Fibroblast of pulmonary artery (primary cell): ENCODE results near the gene SMYD3.

Source experiments
- DNase-seq: peaks from one replicate; pipeline ENCODE4 v3.0.0-alpha.2; 2010; ENCODE audit warnings: low read depth
- H3K4me3 ChIP-seq: replicated peaks from 2 replicates; pipeline ENCODE4 v1.5.1; 2011; ENCODE audit warnings: low read depth, mild to moderate bottlenecking, control low read depth, low read length, moderate library complexity
- TF ChIP-seq, protein P1 (sequence below): IDR thresholded peaks from 2 replicates; pipeline ENCODE4 v1.5.1; 2011; ENCODE audit warnings: mild to moderate bottlenecking, control low read depth, low read length, inconsistent platforms; ENCODE audit errors: missing control alignments

The SMYD3 gene

DNA sequence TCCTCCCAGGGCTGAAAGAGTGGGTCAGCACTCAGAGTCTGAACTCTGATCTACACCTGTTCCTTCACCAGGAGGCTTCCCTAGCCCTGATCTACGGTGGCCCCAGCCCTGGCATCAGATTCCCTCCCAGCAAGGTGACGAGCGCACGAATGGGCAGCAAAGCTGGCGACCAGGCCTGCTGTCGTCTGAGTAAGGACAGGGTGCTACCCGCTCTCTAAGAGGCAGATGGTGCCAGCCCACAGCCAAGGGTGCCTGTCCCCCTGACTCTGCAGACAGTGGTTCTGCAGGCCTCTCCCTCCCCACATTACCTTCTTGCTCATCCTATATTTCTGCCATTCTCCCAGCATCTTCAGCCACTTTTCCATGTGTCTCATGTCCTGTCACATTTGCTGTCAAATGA, 10.3 kb upstream of the SMYD3 start:
- H3K4me3 ChIP-seq: no peak overlapping the region
- no peak for DNase-seq
- TF ChIP-seq, protein P1, sequence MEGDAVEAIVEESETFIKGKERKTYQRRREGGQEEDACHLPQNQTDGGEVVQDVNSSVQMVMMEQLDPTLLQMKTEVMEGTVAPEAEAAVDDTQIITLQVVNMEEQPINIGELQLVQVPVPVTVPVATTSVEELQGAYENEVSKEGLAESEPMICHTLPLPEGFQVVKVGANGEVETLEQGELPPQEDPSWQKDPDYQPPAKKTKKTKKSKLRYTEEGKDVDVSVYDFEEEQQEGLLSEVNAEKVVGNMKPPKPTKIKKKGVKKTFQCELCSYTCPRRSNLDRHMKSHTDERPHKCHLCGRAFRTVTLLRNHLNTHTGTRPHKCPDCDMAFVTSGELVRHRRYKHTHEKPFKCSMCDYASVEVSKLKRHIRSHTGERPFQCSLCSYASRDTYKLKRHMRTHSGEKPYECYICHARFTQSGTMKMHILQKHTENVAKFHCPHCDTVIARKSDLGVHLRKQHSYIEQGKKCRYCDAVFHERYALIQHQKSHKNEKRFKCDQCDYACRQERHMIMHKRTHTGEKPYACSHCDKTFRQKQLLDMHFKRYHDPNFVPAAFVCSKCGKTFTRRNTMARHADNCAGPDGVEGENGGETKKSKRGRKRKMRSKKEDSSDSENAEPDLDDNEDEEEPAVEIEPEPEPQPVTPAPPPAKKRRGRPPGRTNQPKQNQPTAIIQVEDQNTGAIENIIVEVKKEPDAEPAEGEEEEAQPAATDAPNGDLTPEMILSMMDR: no peak

DNA sequence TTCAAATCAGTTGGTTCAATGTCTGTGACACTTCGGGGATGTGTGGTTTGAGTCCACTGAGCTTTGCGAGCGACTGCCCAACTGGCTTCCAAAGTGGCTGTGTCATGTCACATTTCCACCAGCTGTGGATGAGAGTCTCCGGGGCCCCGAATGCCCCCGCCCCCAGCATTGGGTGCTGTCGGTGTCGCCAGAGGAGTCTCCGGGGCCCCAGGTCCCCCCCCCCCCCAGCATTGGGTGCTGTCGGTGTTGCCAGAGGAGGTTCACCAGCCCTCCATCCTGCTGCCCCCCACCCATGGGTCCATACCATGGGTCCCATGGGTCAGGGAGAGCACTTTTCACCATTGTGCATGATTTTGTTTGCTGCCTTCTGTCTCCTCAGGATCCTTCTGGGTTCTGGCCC, 9.0 kb upstream of the SMYD3 start:
- no peak for DNase-seq
- no peak overlapping the region for H3K4me3 ChIP-seq
- TF ChIP-seq, protein P1: no peak

DNA sequence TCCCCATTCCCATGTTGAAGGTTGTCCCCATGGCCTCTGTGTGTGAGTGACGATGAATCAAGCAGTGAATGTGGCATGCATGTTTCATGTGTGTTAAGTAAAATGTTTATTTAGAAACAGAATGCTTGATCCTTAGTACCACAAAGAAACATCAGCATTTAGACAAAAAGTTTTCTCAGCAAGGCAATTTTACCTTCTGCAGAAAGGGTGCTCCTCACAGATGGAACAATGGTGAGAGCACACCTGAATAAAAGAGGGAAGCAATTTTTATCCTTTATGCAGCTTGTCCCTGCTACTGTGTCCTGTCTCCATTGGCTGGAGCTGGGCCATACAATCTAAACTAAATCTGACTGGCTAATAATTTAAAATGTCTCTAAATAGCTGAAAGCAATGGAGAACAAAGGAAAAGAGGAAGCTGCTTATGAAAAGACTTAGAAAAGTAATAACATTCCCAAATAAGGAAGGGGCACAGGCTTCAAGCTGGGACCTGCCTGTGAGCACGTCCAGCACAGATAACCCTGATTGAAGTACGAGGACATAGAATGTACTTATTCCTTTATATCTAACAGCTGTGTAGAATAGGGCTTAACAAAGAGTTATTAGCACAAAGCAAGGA, 8.4 kb upstream of the SMYD3 start:
- TF ChIP-seq, protein P1: no peak
- no peak for DNase-seq
- H3K4me3 ChIP-seq: no peak overlapping the region

DNA sequence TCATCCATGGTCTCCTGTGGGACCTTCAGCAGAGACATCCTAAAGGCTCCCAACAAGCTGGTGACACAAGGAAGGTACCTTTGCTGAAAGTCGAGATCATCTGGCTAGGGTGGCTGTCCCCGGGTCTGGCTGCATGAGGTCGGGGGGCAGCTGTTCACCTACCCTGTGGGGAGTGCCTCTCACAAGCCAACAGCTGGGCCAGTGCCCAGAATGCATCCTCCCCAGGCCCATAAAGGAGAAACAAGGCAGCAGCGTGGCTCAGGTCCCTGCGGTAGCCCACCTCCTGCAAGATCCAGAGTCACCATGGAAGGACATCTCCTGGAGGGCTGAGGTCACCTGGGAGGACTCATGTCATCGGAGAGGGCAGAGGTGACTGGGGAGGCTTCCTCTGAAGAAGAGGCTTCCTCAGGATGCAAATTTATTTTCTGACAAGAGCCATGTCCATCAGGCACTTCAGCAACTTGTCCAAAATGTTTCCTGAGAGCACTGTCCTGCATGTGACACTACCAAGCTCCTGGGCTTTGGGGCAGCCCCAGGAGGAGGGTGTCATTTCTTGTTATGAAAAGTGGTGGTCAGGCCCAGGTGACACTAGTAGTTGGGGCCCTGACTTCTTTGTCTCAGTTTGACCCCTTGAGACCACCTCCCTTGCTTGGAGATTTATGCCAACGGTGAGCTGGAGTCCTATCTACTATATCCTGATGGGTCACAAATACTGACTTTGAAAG, 6.7 kb upstream of the SMYD3 start:
- TF ChIP-seq, protein P1: no peak
- DNase-seq: no peak
- no peak overlapping the region for H3K4me3 ChIP-seq

DNA sequence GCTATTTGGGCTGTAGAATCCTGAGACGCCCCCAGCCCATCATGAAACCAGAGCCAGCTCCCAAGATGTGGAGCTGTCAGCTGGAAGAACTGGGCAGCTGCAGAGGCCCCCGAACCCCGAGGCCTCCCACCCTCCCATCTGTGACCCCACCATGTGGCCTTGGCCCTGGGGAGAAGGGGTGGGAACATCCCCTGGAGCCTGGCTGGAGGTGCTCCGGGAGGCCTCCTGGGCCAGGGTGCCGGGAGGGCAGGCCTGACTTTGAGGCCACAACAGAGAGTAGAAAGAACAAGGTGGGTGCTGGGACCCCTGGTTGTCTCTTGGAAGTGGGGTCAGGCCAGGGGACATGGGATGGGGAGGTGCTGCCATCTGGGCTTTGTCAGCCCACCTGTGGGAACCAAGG, 6.0 kb upstream of the SMYD3 start:
- no peak for DNase-seq
- no peak overlapping the region for H3K4me3 ChIP-seq
- TF ChIP-seq, protein P1: no peak

DNA sequence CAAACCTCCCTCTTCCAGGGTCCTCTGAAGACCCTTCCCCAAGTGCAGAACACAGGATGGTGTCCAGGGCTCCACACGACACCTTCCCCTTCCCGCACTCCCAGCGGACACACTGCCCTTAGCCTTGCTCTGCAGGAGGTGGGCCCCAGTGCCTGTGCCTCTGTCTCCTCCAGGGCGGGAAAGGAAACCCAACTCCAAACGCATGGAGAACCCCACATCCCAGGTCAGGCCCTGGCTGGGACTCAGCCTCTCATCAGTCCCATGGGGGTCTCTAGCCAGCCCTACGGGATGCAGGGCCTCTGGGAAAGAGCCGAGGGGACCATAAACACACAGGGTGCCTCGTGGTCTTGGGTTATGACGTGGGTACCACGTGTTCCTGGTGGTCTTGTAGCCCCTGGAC, 5.6 kb upstream of the SMYD3 start:
- no peak overlapping the region for H3K4me3 ChIP-seq
- DNase-seq: no peak
- TF ChIP-seq, protein P1: no peak

DNA sequence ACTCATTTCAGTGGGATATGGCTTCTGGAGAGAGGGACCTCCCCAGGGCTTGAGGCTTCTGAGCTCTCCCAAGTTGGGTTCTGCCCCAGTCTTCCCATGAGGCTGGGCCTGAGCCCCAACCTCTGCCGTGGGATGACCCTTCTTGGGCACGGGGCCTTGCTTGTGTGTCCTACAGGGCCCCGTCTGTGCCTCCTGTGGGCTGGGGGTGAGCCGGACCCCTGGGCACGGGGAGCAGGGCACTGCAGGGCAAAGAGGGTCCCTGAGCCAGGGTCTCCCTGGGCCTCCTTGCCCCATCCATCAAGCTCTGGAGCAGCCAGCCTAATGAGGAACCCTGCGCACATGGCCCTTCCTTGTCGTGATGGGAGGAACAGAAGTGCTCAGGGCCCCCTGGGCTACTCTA, 5.2 kb upstream of the SMYD3 start:
- no peak overlapping the region for H3K4me3 ChIP-seq
- no peak for DNase-seq
- TF ChIP-seq, protein P1: no peak
